VCaP (cell line): ENCODE measurements around the gene PCMT1.

ENCODE experiments used
- H3K27ac ChIP-seq: fragments of 450-650 bp; 2 replicates; pipeline ENCODE4 v1.5.1; 2017
- CTCF ChIP-seq: fragments of 450-650 bp; conservative IDR thresholded peaks from 2 replicates; pipeline ENCODE4 v1.5.1; 2017; ENCODE audit warnings: mild to moderate bottlenecking, moderate library complexity

The PCMT1 gene

DNA sequence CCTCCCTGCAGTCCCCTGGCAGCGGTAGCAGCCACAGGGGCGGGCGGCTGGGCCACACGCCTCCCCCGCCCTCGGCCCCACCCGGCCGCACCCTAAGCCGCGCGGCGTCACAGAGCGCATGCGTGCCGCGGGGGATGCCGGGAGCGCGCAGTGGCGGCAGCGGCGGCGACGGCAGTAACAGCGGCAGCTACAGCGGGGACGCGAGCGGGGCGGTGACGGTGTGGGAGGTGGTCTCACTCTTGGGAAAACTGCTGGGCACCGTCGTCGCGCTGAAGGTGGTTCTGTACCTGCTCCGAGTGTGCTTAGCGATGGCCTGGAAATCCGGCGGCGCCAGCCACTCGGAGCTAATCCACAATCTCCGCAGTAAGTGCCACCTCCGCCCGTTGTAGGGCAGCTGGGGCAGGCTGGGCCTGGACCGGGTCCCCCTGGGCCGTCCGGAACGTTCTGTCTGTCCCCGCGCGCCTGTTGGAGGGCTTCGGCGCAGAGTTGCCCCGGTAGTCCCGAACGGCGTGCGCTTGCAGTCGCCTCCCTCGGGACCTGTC, at the start of gene PCMT1:
PCMT1 (plus strand) TSS at position 148 of the 542 bp plus-strand sequence; CDS start at position 309, 161 bp downstream.
- peak within 1 kb of the TSS; percentile 93 for H3K27ac ChIP-seq
- TF ChIP-seq CTCF, result no peak

- TF ChIP-seq CTCF, result no peak
- no peak overlapping the region for H3K27ac ChIP-seq
Measured at GRCh38 chr6:149701714-149702113, 47.8 kb upstream of the PCMT1 start.

- no peak overlapping the region for H3K27ac ChIP-seq
- TF ChIP-seq CTCF, result no peak
Measured at GRCh38 chr6:149711711-149712110, 37.8 kb upstream of the PCMT1 start.

- no peak for TF ChIP-seq CTCF
Measured at GRCh38 chr6:149714442-149714841, 35.1 kb upstream of the PCMT1 start.

GRCh38 chr6:149716181-149716963, 33.2 kb upstream of the PCMT1 start:
- TF ChIP-seq CTCF, result no peak
- H3K27ac ChIP-seq, result peak overlapping the region; percentile 99

More at GRCh38 chr6:149714442-149714841, 35.1 kb upstream of the PCMT1 start:
- H3K27ac ChIP-seq, result no peak overlapping the region

DNA sequence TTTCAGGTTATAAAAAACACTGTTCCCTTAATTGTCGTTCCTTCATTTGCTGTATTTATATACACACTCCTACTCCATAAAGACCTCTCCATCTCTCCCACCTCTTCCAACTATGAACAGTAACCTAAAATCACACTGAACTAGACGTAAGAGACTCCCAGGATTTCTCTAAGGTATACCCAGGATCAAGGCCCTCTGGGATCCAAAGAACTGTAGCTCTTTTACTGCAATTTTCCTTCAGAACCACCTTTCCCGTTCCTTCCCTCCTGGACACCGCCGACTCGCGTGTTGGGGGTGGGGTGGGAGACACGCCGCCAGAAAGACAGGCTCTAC, 32.3 kb upstream of the PCMT1 start:
- no peak for TF ChIP-seq CTCF
- H3K27ac ChIP-seq, result peak overlapping the region; percentile 99

GRCh38 chr6:149717588-149718458, 31.7 kb upstream of the PCMT1 start, which contains the start of gene LATS1:
TSS of gene LATS1 (minus strand) at chr6:149718101. CDS start at chr6:149702126, 15,975 bp downstream.
- peak within 1 kb of the TSS; percentile 99 for H3K27ac ChIP-seq
- TF ChIP-seq CTCF, result no peak
